Measurements from ENCODE around the gene MMP14.

DNA sequence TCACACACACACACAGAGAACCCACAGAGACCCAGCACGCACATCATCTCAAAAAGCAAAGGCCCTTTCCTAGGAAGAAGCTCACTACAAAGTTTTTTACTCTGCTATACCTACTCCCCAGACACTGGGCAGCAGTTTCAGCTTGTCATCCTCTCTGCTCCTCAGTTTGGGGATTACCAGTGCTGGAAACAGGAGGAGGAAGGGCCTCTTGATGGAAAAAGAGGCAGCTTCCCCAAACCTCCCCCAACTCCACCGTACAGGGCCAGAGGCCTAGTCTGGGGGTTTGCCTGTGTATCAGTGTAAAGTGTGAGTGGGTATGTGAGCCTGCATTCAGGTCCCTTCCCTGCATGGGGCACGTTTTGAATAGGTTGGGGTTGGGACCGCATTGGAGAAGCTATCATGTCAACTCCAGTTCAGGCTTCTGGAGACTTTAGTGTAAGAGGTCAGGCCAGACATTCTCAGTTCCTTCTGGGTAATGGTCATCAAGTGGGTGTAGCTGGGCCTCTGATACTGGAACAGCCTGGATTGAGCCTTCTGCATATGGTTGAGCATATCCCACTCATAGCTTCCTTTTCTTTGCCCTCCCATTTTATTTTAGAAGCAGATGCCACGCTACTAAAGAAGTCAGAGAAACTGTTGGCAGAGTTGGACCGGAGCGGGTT, 47.8 kb downstream of the MMP14 start:
- TF ChIP-seq POLR2AphosphoS5 (IDR thresholded peaks at IDR 0.05; ENCODE audit: low read depth), result no peak
- TF ChIP-seq, protein P1, sequence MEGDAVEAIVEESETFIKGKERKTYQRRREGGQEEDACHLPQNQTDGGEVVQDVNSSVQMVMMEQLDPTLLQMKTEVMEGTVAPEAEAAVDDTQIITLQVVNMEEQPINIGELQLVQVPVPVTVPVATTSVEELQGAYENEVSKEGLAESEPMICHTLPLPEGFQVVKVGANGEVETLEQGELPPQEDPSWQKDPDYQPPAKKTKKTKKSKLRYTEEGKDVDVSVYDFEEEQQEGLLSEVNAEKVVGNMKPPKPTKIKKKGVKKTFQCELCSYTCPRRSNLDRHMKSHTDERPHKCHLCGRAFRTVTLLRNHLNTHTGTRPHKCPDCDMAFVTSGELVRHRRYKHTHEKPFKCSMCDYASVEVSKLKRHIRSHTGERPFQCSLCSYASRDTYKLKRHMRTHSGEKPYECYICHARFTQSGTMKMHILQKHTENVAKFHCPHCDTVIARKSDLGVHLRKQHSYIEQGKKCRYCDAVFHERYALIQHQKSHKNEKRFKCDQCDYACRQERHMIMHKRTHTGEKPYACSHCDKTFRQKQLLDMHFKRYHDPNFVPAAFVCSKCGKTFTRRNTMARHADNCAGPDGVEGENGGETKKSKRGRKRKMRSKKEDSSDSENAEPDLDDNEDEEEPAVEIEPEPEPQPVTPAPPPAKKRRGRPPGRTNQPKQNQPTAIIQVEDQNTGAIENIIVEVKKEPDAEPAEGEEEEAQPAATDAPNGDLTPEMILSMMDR (conservative IDR thresholded peaks at IDR 0.05; ENCODE audit: low read depth in 2 of 2), result no peak
- no peak for TF ChIP-seq EZH2 (IDR thresholded peaks at IDR 0.05; ENCODE audit: low read depth, unreplicated experiment)

All from GM23338 (cell line).